ENCODE data around the gene RIIAD1.

GRCh38 chr1:151756291-151756690, 35.0 kb downstream of the RIIAD1 start:
- TF ChIP-seq EZH2 (IDR thresholded peaks at IDR 0.05) (no peak), CTCF (IDR thresholded peaks at IDR 0.05) (no peak)
